GM12873 (cell line): ENCODE data around the gene ACACA.

ENCODE experiments used
- CTCF ChIP-seq: IDR thresholded peaks from 2 replicates; pipeline ENCODE4 v1.5.1; 2012; ENCODE audit warnings: low read depth, mild to moderate bottlenecking, moderate library complexity, low read length, control low read depth; ENCODE audit not compliant: insufficient read depth; ENCODE audit errors: missing control alignments

The ACACA gene

GRCh38 chr17:37406635-37407461 lies at the start of gene ACACA, which contains the start of gene TADA2A:
Gene ACACA (minus strand): TSS chr17:37406836. CDS start chr17:37406299, 537 bp downstream.
Gene TADA2A (plus strand): TSS chr17:37406886. CDS start chr17:37411366, 4,480 bp downstream.
- no peak for TF ChIP-seq CTCF

DNA sequence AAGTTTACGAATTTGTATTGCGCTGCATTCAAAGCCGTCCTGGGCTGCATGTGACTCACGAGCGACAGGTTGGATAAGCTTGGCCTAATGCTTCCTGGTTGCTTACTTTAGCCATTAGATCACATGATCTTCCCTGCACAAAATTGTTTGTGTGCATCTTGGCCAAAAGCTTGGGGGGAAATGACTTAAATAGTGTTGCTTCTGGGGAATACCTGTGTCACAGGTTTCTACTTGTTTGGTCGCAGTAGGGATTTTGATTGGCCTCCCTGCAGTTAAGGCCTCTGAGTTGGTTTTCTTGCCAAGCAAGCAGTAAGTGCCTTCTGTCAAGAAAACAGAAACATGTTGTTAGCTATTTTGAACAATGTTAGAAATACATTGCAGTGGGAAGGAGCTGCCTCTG lies 43.5 kb upstream of the ACACA start:
- no peak for TF ChIP-seq CTCF

DNA sequence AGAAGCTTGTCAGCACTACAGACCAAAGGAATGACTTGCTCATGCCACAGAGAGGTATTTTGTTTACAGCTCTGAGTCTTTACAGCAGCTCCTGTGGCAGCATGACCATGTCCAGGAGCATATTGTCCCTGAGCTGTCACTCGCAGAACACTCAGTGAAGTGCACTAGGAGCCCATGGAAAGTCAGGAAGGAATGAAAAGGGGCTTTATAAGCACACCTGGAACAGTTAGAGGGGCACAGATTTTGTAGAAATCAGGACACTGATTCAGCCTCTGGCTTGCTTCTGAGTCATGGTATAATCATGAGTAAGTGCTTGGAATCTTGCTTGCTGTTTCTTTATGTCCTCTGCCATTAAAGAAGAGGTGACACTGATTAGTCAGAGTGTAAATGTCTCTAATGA lies 41.0 kb upstream of the ACACA start:
- TF ChIP-seq CTCF, result no peak

GRCh38 chr17:37446027-37446426 lies 39.4 kb upstream of the ACACA start:
- TF ChIP-seq CTCF, result no peak

- TF ChIP-seq CTCF, result no peak
These were observed 33.8 kb upstream of the ACACA start for GRCh38 chr17:37440424-37440823.

GRCh38 chr17:37438141-37438540 lies 31.5 kb upstream of the ACACA start:
- no peak for TF ChIP-seq CTCF

DNA sequence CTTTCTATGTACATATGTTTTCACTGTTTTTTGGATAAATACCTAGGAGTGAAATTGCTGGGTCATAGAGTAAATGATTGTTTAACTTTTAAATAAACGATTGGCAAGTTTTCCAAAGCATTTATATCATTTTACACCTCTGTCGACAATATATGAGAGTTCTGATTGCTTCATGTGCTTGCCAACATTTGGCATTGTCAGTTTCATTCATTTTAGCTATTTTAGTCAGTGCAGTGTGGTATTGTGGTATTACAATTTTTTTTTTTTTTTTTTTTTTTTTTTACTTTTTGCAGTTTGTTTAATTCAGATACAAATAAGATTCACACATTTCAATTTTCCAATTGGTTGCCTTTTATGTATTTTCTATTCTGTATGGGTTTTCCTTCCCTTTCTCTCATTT lies 26.0 kb upstream of the ACACA start:
- TF ChIP-seq CTCF, result no peak
